Measurements from ENCODE around the gene SPEG.

Gene SPEG

DNA sequence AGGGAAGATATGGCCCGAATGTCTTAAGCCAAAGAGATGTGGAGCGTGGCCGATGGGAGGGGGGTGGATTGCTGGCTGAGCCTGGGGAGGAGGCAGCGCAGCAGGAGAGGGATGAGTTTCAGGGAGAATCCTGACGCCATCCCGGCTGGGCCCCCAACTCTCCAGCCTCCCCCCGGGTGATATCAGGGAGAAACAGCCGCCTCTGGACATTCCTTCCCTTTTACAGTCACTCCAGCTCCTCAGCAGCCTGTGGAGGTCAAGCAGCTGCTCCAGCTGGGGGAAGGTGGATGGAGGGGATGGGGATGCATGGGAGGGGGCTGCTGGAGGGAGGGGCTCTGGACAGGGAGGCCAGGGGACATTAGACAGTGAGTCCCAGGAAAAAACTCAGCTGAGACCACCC lies 26.0 kb upstream of the SPEG start:
- DNase-seq (ENCODE audit: low read depth in 1 of 2, low spot score in 1 of 2): no peak
- Histone ChIP-seq H3K27me3 (ENCODE audit: insufficient read depth, poor library complexity, severe bottlenecking) (peaks cover 5% of the 10 kb centered on the region), H3K27ac (replicated peaks) (no peak overlapping the region), H3K4me3 (replicated peaks; ENCODE audit: insufficient read depth, low read length) (no peak overlapping the region)
- TF ChIP-seq, protein P1, sequence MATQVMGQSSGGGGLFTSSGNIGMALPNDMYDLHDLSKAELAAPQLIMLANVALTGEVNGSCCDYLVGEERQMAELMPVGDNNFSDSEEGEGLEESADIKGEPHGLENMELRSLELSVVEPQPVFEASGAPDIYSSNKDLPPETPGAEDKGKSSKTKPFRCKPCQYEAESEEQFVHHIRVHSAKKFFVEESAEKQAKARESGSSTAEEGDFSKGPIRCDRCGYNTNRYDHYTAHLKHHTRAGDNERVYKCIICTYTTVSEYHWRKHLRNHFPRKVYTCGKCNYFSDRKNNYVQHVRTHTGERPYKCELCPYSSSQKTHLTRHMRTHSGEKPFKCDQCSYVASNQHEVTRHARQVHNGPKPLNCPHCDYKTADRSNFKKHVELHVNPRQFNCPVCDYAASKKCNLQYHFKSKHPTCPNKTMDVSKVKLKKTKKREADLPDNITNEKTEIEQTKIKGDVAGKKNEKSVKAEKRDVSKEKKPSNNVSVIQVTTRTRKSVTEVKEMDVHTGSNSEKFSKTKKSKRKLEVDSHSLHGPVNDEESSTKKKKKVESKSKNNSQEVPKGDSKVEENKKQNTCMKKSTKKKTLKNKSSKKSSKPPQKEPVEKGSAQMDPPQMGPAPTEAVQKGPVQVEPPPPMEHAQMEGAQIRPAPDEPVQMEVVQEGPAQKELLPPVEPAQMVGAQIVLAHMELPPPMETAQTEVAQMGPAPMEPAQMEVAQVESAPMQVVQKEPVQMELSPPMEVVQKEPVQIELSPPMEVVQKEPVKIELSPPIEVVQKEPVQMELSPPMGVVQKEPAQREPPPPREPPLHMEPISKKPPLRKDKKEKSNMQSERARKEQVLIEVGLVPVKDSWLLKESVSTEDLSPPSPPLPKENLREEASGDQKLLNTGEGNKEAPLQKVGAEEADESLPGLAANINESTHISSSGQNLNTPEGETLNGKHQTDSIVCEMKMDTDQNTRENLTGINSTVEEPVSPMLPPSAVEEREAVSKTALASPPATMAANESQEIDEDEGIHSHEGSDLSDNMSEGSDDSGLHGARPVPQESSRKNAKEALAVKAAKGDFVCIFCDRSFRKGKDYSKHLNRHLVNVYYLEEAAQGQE (IDR thresholded peaks at IDR 0.05; ENCODE audit: insufficient replicate concordance, low read depth): no peak

DNA sequence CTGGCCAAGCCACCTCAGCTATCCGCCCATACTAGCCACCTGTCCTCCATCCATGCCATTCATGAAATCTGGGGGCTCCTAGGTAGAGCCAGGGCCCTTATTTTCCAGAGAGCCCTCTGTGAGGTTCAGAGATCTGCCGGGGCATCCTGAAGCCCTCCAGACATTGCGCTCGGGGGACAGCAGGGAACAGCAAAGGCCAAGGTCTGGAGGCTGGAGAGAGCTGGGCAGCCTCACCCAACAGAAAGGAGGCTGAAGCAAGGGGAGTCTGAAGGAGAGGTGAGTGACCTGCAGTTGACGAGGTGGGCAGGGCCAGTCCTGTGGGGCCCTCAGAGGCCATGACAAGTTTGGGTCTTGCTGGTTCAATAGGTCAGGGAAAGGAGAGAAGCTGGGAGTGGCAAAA lies 25.0 kb upstream of the SPEG start:
- TF ChIP-seq, protein P2, sequence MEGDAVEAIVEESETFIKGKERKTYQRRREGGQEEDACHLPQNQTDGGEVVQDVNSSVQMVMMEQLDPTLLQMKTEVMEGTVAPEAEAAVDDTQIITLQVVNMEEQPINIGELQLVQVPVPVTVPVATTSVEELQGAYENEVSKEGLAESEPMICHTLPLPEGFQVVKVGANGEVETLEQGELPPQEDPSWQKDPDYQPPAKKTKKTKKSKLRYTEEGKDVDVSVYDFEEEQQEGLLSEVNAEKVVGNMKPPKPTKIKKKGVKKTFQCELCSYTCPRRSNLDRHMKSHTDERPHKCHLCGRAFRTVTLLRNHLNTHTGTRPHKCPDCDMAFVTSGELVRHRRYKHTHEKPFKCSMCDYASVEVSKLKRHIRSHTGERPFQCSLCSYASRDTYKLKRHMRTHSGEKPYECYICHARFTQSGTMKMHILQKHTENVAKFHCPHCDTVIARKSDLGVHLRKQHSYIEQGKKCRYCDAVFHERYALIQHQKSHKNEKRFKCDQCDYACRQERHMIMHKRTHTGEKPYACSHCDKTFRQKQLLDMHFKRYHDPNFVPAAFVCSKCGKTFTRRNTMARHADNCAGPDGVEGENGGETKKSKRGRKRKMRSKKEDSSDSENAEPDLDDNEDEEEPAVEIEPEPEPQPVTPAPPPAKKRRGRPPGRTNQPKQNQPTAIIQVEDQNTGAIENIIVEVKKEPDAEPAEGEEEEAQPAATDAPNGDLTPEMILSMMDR (IDR thresholded peaks at IDR 0.05; ENCODE audit: insufficient read depth, low read length): no peak
- TF ChIP-seq POLR2AphosphoS5 (IDR thresholded peaks at IDR 0.05; ENCODE audit: low read depth) (no peak), GABPA (IDR thresholded peaks at IDR 0.05; ENCODE audit: low read depth) (no peak), SPI1 (IDR thresholded peaks at IDR 0.05; ENCODE audit: borderline replicate concordance, low read depth) (no peak)
- TF ChIP-seq, protein P1 (IDR thresholded peaks at IDR 0.05; ENCODE audit: insufficient replicate concordance, low read depth): no peak
- Histone ChIP-seq H3K27me3 (ENCODE audit: insufficient read depth, poor library complexity, severe bottlenecking) (peaks cover 8% of the 10 kb centered on the region), H3K4me3 (replicated peaks; ENCODE audit: insufficient read depth, low read length) (no peak overlapping the region), H3K27ac (replicated peaks) (no peak overlapping the region)
- DNase-seq (ENCODE audit: low read depth in 1 of 2, low spot score in 1 of 2): no peak

DNA sequence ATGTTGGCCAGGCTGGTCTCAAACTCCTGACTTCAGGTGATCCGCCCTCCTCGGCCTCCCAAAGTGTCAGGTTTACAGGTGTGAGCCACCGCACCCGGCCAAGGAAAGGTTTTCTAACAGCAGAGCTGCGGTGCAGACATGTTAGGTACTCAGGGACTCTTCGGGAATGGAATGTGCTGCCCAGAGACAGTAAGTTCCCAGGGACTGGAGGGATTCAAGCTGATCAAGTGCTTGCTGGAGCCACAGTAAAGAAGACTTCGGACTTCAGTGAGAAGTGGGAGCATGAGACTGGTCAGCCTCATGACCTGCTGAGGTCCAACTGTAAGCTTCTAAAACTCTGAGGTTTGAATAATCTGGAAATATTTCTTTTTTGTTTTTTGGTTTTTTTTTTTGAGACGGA lies 24.3 kb upstream of the SPEG start:
- no peak overlapping the region for H3K4me3 ChIP-seq (replicated peaks; ENCODE audit: insufficient read depth, low read length)
- TF ChIP-seq, protein P1 (IDR thresholded peaks at IDR 0.05; ENCODE audit: insufficient replicate concordance, low read depth): no peak
- TF ChIP-seq SPI1 (IDR thresholded peaks at IDR 0.05; ENCODE audit: borderline replicate concordance, low read depth) (no peak), POLR2AphosphoS5 (IDR thresholded peaks at IDR 0.05; ENCODE audit: low read depth) (no peak), GABPA (IDR thresholded peaks at IDR 0.05; ENCODE audit: low read depth) (no peak)

DNA sequence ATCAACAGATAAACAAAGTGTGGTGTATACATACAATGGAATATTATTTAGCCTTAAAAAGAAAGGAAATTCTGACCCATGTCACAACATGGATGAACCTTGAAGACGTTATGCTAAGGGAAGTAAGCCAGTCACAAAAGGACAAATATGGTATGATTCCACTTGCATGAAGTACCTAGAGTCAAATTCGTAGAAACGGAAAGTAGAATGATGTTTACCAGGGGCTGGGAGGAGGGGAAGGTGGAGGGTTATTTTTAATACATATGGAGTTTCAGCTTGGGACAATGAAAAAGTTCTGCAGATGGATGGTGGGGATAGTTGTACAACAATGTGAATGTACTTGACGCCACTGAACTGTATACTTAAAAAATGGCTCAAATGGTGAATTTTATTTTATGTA lies 19.8 kb upstream of the SPEG start:
- DNase-seq (ENCODE audit: low read depth in 1 of 2, low spot score in 1 of 2): no peak
- Histone ChIP-seq H3K27me3 (ENCODE audit: insufficient read depth, poor library complexity, severe bottlenecking) (peaks cover 29% of the 10 kb centered on the region), H3K4me3 (replicated peaks; ENCODE audit: insufficient read depth, low read length) (no peak overlapping the region), H3K27ac (replicated peaks) (no peak overlapping the region)
- TF ChIP-seq GABPA (IDR thresholded peaks at IDR 0.05; ENCODE audit: low read depth) (no peak), POLR2AphosphoS5 (IDR thresholded peaks at IDR 0.05; ENCODE audit: low read depth) (no peak)
- TF ChIP-seq, protein P1 (IDR thresholded peaks at IDR 0.05; ENCODE audit: insufficient replicate concordance, low read depth): no peak

More for the DNA sequence above, 24.3 kb upstream of the SPEG start:
- H3K27ac ChIP-seq (replicated peaks): no peak overlapping the region
- H3K27me3 ChIP-seq (ENCODE audit: insufficient read depth, poor library complexity, severe bottlenecking): peaks cover 11% of the 10 kb centered on the region
- DNase-seq (ENCODE audit: low read depth in 1 of 2, low spot score in 1 of 2): no peak
